ENCODE data around the gene NDST1. TPM values are rescaled to one million over a fixed set of nuclear protein-coding genes. Genes with fewer than 3 reads are reported as not detected.

NDST1 gene
- total RNA-seq, 1 experiment from 2014 or later: 68.9 TPM

DNA sequence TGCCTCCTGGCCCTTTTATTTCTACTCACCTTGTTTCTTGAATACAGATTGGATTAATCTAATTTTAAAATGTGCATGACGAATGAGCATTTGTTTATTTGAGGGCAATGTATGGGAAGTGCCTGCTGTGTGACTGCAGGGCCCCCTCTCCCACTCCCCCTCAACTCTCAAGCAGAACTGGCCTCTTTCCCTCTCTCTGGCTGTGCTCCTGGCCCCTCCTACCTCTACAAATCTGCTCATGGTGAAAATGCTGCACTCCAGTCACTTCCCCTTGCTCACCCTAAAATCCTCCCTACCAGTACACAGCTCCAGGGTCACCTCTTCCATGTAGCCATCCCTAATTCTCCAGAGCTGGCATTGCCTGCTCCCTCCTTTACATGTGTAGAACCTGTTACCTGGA is 17.2 kb upstream of the NDST1 start:
- intact Hi-C loops (cut with micrococcal nuclease): no loop called here

DNA sequence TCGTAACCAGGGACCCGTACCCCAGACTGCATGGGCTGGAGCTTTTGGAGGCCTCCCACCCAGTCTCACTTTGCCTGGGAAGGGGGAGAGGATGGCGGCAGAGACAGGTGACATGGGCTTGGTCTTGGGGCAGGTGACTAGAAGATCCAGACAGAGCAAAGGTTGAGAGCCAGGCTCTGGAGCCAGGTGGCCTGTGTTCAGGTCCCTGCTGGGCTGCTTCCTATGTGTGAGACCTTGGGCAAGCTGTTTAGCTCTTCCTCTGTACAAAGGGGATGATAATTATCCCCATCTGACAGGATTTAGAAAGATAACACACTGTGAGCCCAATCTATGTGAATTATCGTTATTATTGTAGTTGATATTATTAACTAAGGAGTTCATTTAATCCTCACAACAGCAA is 16.1 kb upstream of the NDST1 start:
- peak overlapping the region; percentile 44 for H3K27ac Mint-ChIP-seq (ENCODE audit: low read depth, unreplicated experiment)
- no peaks in the 10 kb centered on the region for H3K27me3 Mint-ChIP-seq (ENCODE audit: insufficient read depth, unreplicated experiment)
- H3K4me1 Mint-ChIP-seq (ENCODE audit: insufficient read depth, unreplicated experiment): peaks cover 81% of the 10 kb centered on the region
- no TSS peak for BruUV-seq (replicated peaks)
- TF ChIP-seq, protein P1, sequence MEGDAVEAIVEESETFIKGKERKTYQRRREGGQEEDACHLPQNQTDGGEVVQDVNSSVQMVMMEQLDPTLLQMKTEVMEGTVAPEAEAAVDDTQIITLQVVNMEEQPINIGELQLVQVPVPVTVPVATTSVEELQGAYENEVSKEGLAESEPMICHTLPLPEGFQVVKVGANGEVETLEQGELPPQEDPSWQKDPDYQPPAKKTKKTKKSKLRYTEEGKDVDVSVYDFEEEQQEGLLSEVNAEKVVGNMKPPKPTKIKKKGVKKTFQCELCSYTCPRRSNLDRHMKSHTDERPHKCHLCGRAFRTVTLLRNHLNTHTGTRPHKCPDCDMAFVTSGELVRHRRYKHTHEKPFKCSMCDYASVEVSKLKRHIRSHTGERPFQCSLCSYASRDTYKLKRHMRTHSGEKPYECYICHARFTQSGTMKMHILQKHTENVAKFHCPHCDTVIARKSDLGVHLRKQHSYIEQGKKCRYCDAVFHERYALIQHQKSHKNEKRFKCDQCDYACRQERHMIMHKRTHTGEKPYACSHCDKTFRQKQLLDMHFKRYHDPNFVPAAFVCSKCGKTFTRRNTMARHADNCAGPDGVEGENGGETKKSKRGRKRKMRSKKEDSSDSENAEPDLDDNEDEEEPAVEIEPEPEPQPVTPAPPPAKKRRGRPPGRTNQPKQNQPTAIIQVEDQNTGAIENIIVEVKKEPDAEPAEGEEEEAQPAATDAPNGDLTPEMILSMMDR (IDR thresholded peaks at IDR 0.05; ENCODE audit: unreplicated experiment): no peak
- no peaks in the 10 kb centered on the region for H3K9me3 Mint-ChIP-seq (ENCODE audit: unreplicated experiment)
- no peak for DNase-seq (ENCODE audit: unreplicated experiment)
- peak overlapping the region; percentile 5 for H3K4me3 Mint-ChIP-seq (ENCODE audit: unreplicated experiment)
- intact Hi-C loops (cut with micrococcal nuclease): loop anchor here (1.0 kb wide), 1 partner anchor 25 kb away; no protein-coding TSS in a partner anchor
- H3K36me3 Mint-ChIP-seq (ENCODE audit: insufficient read depth, unreplicated experiment): peaks cover 23% of the 10 kb centered on the region
- ChIA-PET CTCF (interaction anchor here (0.7 to 9.6 kb wide), 14 partner anchors 10 to 166 kb away, joined by 3 to 134 read pairs (median 6); partner anchors contain the start of gene RPS14), POLR2A (interaction anchor here (0.5 to 3.5 kb wide), 11 partner anchors 9 to 296 kb away, joined by 3 to 26 read pairs (median 9); partner anchors contain the start of gene RPS14)

More for the DNA sequence above, 17.2 kb upstream of the NDST1 start:
- no peak overlapping the region for H3K4me3 Mint-ChIP-seq (ENCODE audit: unreplicated experiment)
- peaks cover 71% of the 10 kb centered on the region for H3K4me1 Mint-ChIP-seq (ENCODE audit: insufficient read depth, unreplicated experiment)
- ChIA-PET POLR2A (interaction anchor here (0.6 to 3.5 kb wide), 5 partner anchors 8 to 356 kb away, joined by 3 to 26 read pairs (median 10); partner anchors contain the start of gene RPS14), CTCF (interaction anchor here (0.6 to 9.6 kb wide), 15 partner anchors 8 to 167 kb away, joined by 3 to 134 read pairs (median 5); partner anchors contain the start of gene RPS14)
- DNase-seq (ENCODE audit: unreplicated experiment): no peak
- BruUV-seq (replicated peaks): no TSS peak
- peak overlapping the region; percentile 1 for H3K27ac Mint-ChIP-seq (ENCODE audit: low read depth, unreplicated experiment)
- TF ChIP-seq, protein P1 (IDR thresholded peaks at IDR 0.05; ENCODE audit: unreplicated experiment): no peak
- peaks cover 20% of the 10 kb centered on the region for H3K36me3 Mint-ChIP-seq (ENCODE audit: insufficient read depth, unreplicated experiment)
- no peaks in the 10 kb centered on the region for H3K9me3 Mint-ChIP-seq (ENCODE audit: unreplicated experiment)
- no peaks in the 10 kb centered on the region for H3K27me3 Mint-ChIP-seq (ENCODE audit: insufficient read depth, unreplicated experiment)

DNA sequence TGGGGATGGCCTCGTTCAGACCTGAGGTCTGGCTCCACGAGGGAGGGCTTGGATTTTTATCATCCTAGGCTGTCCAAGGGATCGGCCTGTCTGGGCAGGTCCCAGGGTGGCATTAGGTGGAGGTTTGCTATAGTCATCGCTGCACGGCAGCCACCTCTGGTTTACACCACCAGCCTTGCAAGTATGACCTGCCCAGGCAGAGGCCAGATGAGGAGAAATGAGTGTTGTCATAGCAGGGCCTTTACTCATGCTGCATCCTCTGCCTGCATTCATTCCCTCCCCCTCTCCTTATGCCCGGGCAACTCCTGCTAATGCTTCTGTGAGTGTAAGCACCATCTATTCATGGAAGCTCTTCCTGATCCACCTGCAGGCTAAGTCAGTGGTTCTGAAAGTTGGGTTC is 15.3 kb upstream of the NDST1 start:
- no peaks in the 10 kb centered on the region for H3K27me3 Mint-ChIP-seq (ENCODE audit: insufficient read depth, unreplicated experiment)
- H3K4me1 Mint-ChIP-seq (ENCODE audit: insufficient read depth, unreplicated experiment): peaks cover 80% of the 10 kb centered on the region
- H3K36me3 Mint-ChIP-seq (ENCODE audit: insufficient read depth, unreplicated experiment): peaks cover 30% of the 10 kb centered on the region
- TF ChIP-seq, protein P1 (IDR thresholded peaks at IDR 0.05; ENCODE audit: unreplicated experiment): no peak
- intact Hi-C loops (cut with micrococcal nuclease): loop anchor here (1.0 kb wide), 1 partner anchor 25 kb away; no protein-coding TSS in a partner anchor
- H3K4me3 Mint-ChIP-seq (ENCODE audit: unreplicated experiment): peak overlapping the region; percentile 5
- no peaks in the 10 kb centered on the region for H3K9me3 Mint-ChIP-seq (ENCODE audit: unreplicated experiment)
- no TSS peak for BruUV-seq (replicated peaks)
- ChIA-PET CTCF (interaction anchor here (0.6 to 9.6 kb wide), 14 partner anchors 10 to 161 kb away, joined by 3 to 134 read pairs (median 5); partner anchors contain the start of gene RPS14), POLR2A (interaction anchor here (0.5 to 3.5 kb wide), 16 partner anchors 9 to 295 kb away, joined by 3 to 26 read pairs (median 4); partner anchors contain the start of genes RBM22 and RPS14)
- H3K27ac Mint-ChIP-seq (ENCODE audit: low read depth, unreplicated experiment): peak overlapping the region; percentile 44
- DNase-seq (ENCODE audit: unreplicated experiment): peak; percentile 97

GRCh38 chr5:150496098-150496497 is 11.8 kb upstream of the NDST1 start:
- intact Hi-C loops (cut with micrococcal nuclease): no loop called here
- H3K27ac Mint-ChIP-seq (ENCODE audit: low read depth, unreplicated experiment): peak overlapping the region; percentile 94

More at GRCh38 chr5:150496098-150496497, 11.8 kb upstream of the NDST1 start:
- no TSS peak for BruUV-seq (replicated peaks)
- POLR2A ChIA-PET: interaction anchor here (0.5 to 5.5 kb wide), 9 partner anchors 10 to 1326 kb away, joined by 3 to 45 read pairs (median 14); partner anchors contain the start of gene RPS14
- no peak for DNase-seq (ENCODE audit: unreplicated experiment)
- H3K36me3 Mint-ChIP-seq (ENCODE audit: insufficient read depth, unreplicated experiment): peaks cover 31% of the 10 kb centered on the region
- H3K27me3 Mint-ChIP-seq (ENCODE audit: insufficient read depth, unreplicated experiment): no peaks in the 10 kb centered on the region
- CTCF ChIA-PET: interaction anchor here (0.7 to 5.2 kb wide), 7 partner anchors 9 to 282 kb away, joined by 3 to 39 read pairs (median 3); partner anchors contain the start of gene SMIM3
- TF ChIP-seq, protein P1 (IDR thresholded peaks at IDR 0.05; ENCODE audit: unreplicated experiment): no peak
- no peaks in the 10 kb centered on the region for H3K9me3 Mint-ChIP-seq (ENCODE audit: unreplicated experiment)
- peaks cover 83% of the 10 kb centered on the region for H3K4me1 Mint-ChIP-seq (ENCODE audit: insufficient read depth, unreplicated experiment)
- peak overlapping the region; percentile 10 for H3K4me3 Mint-ChIP-seq (ENCODE audit: unreplicated experiment)
